A673 (cell line): ENCODE measurements around the gene MIA2. TPM values are rescaled to one million over a fixed set of nuclear protein-coding genes. Genes with fewer than 3 reads are reported as not detected.

Experiments
- BruUV-seq: library from RNA; stranded (reverse); fragments of 400-500 nt; replicated peaks from 2 replicates; lab custom pipeline; 2021; lab: Mats Ljungman, UMichigan
- CTCF ChIA-PET: fragments of 300-600 bp; sonication (Branson Sonifier 250); formaldehyde crosslinking; loops from one replicate; lab custom pipeline; 2022; ENCODE audit warnings: antibody characterized with exemption; lab: Charles Lee
- POLR2A ChIA-PET: fragments of 300-600 bp; sonication (Branson Sonifier 250); formaldehyde crosslinking; loops from one replicate; lab custom pipeline; 2022; ENCODE audit warnings: antibody characterized with exemption; ENCODE audit not compliant: low non-redundant PET; lab: Charles Lee
- DNase-seq: peaks from one replicate; pipeline ENCODE4 v3.0.0-alpha.2; 2015; ENCODE audit warnings: low spot score
- H3K27ac ChIP-seq: fragments of 200-600 bp; sonication (generic); 2 replicates; pipeline ENCODE4 v1.5.1; 2016; ENCODE audit warnings: mixed run types, low read depth, mild to moderate bottlenecking, mixed read lengths, antibody characterized with exemption, low read length; ENCODE audit not compliant: poor library complexity, severe bottlenecking
- H3K27me3 ChIP-seq: fragments of 200-600 bp; sonication (generic); replicated peaks from 2 replicates; pipeline ENCODE4 v1.6.1; 2017; ENCODE audit warnings: mixed run types, low read depth, mild to moderate bottlenecking, mixed read lengths, antibody characterized with exemption, low read length; ENCODE audit not compliant: insufficient read depth, poor library complexity
- H3K36me3 ChIP-seq: fragments of 200-600 bp; sonication (generic); 2 replicates; pipeline ENCODE4 v1.6.1; 2016; ENCODE audit warnings: mixed run types, mild to moderate bottlenecking, mixed read lengths, antibody characterized with exemption, low read length; ENCODE audit not compliant: insufficient read depth, poor library complexity, severe bottlenecking
- H3K4me1 ChIP-seq: fragments of 200-600 bp; sonication (generic); 2 replicates; pipeline ENCODE4 v1.6.1; 2017; ENCODE audit warnings: mixed run types, mild to moderate bottlenecking, mixed read lengths, antibody characterized with exemption, low read length; ENCODE audit not compliant: insufficient read depth, poor library complexity, severe bottlenecking
- H3K4me3 ChIP-seq: fragments of 200-600 bp; sonication (generic); 2 replicates; pipeline ENCODE4 v1.5.1; 2016; ENCODE audit warnings: low read depth, mixed run types, mild to moderate bottlenecking, mixed read lengths, low read length; ENCODE audit not compliant: poor library complexity, severe bottlenecking
- H3K9me3 ChIP-seq: fragments of 200-600 bp; sonication (generic); 2 replicates; pipeline ENCODE4 v1.6.1; 2016; ENCODE audit warnings: mixed run types, low read depth, mild to moderate bottlenecking, mixed read lengths, antibody characterized with exemption, low read length; ENCODE audit not compliant: poor library complexity, severe bottlenecking
- EZH2 ChIP-seq: fragments of 200-600 bp; sonication (generic); IDR thresholded peaks from 2 replicates; pipeline ENCODE4 v1.6.1; 2017; ENCODE audit warnings: borderline replicate concordance, low read depth, mild to moderate bottlenecking, mixed read lengths, antibody characterized with exemption, low read length; ENCODE audit not compliant: poor library complexity, severe bottlenecking
- intact Hi-C: fragments of 100-400 bp; cut with micrococcal nuclease; formaldehyde crosslinking; loops from one replicate; pipeline ENCODE4 v1.10.0; 2022; ENCODE audit not compliant: unreplicated experiment
- total RNA-seq: library from RNA; stranded (reverse); gene quantifications from 2 replicates; pipeline ENCODE4 v1.2.3, GENCODE V29; 2021
- TF ChIP-seq, protein P1 (sequence below): fragments of 300-800, 200-600 bp; sonication (generic); conservative IDR thresholded peaks from 2 replicates; pipeline ENCODE4 v1.5.1; 2017; ENCODE audit warnings: low read depth, mild to moderate bottlenecking, antibody characterized with exemption, low read length, moderate library complexity, mixed read lengths

MIA2 gene
- total RNA-seq, 1 experiment from 2014 or later, result 16.7 TPM

DNA sequence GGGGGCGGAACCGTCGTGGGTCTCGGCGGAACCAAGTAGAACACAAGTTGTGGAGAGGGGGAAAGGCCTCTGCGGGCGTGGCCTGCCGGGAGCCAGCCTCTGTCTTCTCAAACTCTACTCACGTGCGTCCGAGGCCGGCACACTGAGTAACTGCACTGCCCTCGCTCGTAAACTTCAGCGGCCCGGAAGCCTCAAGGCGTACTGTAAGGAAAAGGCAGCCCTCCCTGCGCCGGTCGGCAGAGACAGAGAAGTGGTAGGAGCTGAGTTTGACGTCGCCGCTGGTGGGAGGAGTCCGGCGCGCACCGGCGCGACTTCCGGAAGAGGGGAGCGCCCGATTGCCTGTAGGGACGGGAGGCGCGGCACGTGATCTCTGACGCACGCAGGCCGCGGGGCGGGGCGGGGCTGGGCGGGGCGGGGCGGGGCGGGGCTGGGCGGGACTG is 198.5 kb downstream of the MIA2 start, which contains the start of gene FBXO33:
Gene FBXO33, minus strand, starts transcription at position 255 of the 440 bp plus-strand sequence. CDS start 271 bp downstream, outside the sequence.
- BruUV-seq, result no TSS peak
- H3K27me3 ChIP-seq, result no peaks in the 10 kb centered on the region
- ChIA-PET POLR2A (interaction anchor here (0.6 kb wide), 1 partner anchor 13 kb away, joined by 5 read pairs; no protein-coding TSS in a partner anchor), CTCF (interaction anchor here (0.6 kb wide), 1 partner anchor 91 kb away, joined by 3 read pairs; no protein-coding TSS in a partner anchor)
- peak; percentile 96 for DNase-seq
- H3K9me3 ChIP-seq, result no peaks in the 10 kb centered on the region
- TF ChIP-seq, protein P1, sequence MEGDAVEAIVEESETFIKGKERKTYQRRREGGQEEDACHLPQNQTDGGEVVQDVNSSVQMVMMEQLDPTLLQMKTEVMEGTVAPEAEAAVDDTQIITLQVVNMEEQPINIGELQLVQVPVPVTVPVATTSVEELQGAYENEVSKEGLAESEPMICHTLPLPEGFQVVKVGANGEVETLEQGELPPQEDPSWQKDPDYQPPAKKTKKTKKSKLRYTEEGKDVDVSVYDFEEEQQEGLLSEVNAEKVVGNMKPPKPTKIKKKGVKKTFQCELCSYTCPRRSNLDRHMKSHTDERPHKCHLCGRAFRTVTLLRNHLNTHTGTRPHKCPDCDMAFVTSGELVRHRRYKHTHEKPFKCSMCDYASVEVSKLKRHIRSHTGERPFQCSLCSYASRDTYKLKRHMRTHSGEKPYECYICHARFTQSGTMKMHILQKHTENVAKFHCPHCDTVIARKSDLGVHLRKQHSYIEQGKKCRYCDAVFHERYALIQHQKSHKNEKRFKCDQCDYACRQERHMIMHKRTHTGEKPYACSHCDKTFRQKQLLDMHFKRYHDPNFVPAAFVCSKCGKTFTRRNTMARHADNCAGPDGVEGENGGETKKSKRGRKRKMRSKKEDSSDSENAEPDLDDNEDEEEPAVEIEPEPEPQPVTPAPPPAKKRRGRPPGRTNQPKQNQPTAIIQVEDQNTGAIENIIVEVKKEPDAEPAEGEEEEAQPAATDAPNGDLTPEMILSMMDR, result no peak
- TF ChIP-seq EZH2, result no peak
- peaks cover 17% of the 10 kb centered on the region for H3K4me1 ChIP-seq
- peak within 1 kb of the TSS; percentile 100 for H3K27ac ChIP-seq
- H3K4me3 ChIP-seq, result peak within 1 kb of the TSS; percentile 89
- intact Hi-C loops, result no loop called here
- no peaks in the 10 kb centered on the region for H3K36me3 ChIP-seq

DNA sequence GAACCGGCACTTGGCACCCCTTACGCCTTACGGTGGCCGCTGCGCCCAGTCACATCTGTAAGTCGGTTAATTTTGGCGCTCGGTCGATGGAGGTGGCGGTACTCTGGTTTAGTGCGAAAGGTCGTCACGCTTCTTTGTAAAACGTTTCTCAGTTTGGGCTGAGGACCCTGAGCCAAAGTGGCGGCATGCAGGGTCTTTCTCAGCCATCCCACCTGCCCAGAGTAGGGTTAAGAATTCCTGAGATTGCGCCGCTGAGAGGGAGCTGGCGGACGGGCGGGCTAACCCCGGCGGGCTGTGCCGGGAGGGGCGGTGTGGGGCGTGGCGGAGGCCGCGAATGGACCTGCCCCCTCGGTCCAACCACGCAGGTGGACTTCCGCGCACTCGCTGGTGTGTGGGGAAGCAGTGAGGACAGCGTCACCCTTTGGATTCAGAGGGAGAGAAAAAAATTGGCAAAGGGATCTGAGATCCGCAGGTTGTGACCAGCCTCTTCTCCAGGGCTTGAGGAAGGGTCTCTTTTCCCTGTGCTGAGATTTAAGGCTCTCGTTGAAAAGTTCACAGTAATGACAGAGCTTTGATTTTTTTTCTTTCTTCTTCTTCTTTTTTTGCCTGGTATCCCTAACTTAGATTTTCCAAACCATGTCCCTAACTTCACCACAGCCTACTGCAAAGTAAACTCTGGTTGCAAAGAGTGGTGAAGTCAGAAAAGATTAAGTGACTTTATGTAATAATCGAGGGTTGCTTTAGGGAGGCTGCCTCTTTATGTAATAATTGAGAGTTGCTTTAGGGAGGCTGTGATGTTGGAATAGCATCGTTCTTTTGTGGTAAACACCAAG is 199.1 kb downstream of the MIA2 start:
- DNase-seq, result peak; percentile 83
- CTCF ChIA-PET, result interaction anchor here (0.6 kb wide), 1 partner anchor 92 kb away, joined by 3 read pairs; no protein-coding TSS in a partner anchor
- Histone ChIP-seq H3K4me1 (peaks cover 17% of the 10 kb centered on the region), H3K36me3 (no peaks in the 10 kb centered on the region), H3K4me3 (peak overlapping the region; percentile 89), H3K9me3 (no peaks in the 10 kb centered on the region), H3K27me3 (no peaks in the 10 kb centered on the region), H3K27ac (peak overlapping the region; percentile 91)
- no TSS peak for BruUV-seq
- TF ChIP-seq, protein P1, result peak; percentile 36; the same call in 1 of the 2 replicates
- no peak for TF ChIP-seq EZH2
- intact Hi-C loops, result no loop called here
- POLR2A ChIA-PET, result interaction anchor here (0.6 kb wide), 1 partner anchor 263 kb away, joined by 3 read pairs; the partner anchor contains the start of gene TRAPPC6B

DNA sequence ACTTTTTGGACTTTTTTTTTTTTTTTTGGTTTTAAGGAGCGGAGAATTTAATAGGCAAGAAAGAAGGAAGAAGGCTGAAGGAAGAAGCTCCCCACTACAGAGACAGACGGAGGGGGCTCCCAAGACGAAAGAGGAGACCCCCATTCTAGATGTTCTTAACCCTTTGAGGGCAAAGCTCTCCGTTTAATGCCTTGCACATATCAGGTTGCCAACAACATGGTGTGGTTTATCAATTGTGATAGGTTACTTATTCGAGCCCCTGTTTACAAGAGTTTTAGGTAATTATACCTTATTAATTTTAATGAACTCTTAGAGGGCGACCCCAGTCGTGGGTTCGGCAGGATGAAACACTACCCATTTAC is 199.7 kb downstream of the MIA2 start:
- ChIA-PET POLR2A (interaction anchor here (0.6 kb wide), 1 partner anchor 263 kb away, joined by 3 read pairs; the partner anchor contains the start of gene TRAPPC6B), CTCF (no interaction called here)
- H3K27me3 ChIP-seq, result no peaks in the 10 kb centered on the region
- H3K27ac ChIP-seq, result peak overlapping the region; percentile 91
- no peak for DNase-seq
- H3K9me3 ChIP-seq, result no peaks in the 10 kb centered on the region
- TF ChIP-seq EZH2, result no peak
- intact Hi-C loops, result no loop called here
- peaks cover 17% of the 10 kb centered on the region for H3K4me1 ChIP-seq
- peak overlapping the region; percentile 89 for H3K4me3 ChIP-seq
- TSS peak; percentile 72 for BruUV-seq
- no peaks in the 10 kb centered on the region for H3K36me3 ChIP-seq
